HG03060 (cell line): ENCODE measurements around the gene TPGS1.

ENCODE experiments used
- ATAC-seq: cut with Tn5 transposase; IDR thresholded peaks from one replicate; pipeline ENCODE4 v1.9.1; 2021; ENCODE audit warnings: low read depth, moderate number of reproducible peaks; ENCODE audit not compliant: unreplicated experiment

TPGS1 gene

DNA sequence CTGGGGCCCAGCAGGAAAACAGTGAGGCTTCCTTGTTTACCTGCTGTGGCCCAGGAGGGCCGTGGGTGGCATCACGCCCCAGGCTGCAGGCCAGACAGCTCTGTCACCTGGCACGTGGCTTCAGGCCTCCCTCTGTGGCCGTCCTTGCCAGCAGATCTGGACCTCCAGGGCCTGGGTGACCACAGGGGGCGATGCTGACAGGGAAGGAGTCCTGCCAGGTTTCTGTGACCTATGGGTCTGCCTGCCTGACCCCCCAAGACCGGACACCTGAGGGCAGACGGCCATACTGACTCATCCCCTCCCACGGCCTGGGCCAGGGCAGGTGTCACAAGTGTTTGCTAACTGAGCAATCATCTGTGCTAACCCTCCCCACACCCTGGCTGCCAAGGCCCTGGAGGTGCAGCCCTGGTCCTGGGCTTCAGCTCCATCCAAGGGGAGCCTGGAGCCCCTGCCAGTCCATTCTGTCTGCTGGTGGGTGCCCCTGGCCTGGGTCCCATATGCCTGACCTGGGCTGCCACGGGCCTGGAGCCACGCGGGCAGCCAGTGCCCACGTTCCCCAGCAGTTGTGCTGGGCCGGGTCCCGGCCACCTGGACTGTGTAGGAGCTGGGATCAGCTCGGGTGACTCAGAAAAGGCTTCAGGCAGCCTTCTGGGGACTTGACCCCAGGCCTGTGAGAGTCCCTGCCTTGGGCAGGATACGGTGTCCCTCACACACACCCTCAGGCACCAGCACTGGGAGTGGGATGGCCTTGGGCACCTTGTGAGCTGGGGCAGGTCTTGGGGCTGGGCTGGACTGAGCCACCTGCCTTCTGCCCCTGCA, 27.9 kb downstream of the TPGS1 start:
- ATAC-seq = no peak

DNA sequence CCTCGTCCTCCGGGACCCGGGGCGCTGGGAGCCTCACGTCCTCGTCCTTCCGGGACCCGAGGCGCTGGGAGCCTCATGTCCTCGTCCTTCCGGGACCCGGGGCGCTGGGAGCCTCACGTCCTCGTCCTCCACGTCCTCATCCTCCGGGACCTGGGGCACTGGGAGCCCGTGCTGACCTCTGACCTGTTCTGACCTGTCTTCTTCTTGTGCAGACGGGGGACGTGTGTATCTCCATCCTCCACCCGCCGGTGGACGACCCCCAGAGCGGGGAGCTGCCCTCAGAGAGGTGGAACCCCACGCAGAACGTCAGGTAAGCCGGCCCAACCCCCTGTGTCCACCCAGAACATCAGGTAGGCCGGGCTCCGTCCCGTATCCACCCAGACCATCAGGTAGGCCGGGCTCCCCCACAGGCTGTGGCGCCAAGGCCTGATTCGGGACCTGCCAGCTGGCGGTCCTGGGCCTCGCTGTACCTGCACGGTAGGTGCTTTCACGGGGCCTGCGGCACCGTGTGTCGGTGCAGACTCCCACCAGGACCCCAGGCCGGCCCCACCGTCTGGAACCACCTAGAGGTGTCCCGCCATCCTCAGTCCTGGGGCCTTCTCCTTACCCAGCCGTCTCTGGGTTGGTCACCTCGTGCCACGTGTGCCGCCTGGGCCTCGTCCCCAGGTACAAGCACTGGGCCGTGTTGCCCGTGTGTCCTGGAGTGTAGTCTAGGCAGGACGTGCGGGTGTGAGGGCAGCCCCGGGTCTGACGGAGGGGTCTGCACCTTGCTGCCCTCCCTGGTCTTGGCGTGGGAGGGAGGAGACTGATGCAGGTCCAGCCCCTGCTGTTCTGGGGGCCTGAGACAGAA, 29.0 kb downstream of the TPGS1 start:
- ATAC-seq = no peak

DNA sequence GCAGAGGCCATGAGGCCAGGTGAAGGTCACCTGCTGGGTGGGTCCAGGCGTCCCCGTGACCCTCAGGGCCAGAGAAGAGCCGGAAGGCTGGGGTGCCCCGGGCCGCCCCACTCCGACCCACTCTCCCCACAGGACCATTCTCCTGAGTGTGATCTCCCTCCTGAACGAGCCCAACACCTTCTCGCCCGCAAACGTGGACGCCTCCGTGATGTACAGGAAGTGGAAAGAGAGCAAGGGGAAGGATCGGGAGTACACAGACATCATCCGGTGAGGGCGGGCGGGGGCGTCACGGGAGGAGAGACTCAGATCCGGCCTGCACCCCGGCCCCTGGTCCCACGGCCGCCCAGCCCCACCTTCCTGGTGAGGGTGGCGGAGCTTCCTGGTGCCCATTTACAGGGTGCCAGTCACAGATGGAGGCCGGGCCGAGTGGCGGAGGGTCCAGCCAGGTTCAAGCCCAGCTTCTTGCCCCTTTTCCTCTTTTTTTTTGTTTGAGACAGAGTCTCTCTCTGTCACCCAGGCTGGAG, 29.6 kb downstream of the TPGS1 start:
- no peak for ATAC-seq

DNA sequence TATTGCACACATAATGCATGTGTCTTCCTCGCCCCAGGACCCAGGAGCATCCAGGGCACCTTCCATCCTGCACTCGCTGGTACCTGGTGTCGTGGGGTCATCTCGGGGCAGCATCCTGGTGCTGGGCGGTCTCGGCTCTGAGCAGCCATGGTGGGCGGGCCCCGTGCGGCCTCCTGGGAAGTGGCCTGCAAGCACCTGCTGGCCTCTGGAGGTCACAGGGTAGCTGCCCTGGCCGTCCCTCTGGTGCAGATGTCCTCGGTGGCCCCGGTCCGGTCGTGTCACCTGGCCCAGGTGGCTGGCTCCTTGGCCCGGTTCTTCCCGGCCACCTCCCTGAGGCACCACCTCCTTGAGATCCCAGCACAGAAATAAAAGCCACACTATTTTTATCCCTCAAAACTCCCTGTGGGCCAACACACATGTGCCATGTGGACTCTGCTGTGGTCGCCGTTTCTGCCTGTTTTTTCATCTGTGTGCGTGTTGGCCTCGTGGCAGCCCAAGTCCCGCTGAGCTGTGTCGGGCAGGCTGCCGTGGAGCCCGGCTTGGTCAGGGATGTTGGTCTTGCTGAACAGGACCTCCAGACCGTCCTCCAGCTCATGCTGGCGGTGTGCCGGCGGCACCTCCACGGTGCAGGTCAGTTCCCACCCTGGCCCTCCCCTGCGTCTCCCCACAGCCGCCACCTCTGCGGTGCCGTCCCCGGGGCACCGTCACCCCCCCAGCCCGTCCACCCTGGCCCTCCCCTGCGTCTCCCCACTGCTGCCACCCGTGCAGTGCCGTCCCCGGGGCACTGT, 31.5 kb downstream of the TPGS1 start:
- ATAC-seq = no peak

DNA sequence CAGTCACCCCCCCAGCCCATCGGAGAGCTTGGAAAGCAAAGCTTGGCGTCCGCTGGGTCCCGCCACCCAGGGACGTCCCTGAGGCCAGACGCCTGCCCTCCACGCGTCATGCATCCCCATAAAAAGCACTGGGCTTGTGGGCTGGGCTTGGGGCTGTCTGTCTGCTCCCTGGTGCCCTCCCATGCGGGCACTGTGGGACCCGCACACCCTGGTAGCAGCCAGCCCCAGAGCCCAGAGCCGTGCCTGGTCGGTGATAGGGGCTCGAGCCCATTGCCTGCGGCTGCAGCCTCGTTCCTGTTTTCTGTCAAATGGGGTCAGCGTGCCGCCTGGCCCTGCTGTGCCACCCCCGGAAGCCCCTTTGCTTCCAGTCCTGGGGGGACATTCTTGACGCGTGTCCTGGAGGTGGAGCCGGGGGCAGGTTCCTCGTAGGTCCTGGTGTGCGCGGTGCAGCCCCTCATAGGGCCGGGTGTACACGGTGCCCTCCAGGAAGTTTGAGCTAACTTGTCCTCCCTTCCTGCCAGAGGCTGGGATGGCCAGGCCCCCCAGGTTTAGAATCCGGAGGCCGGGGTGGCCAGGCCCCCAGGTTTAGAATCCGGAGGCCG, 32.2 kb downstream of the TPGS1 start:
- no peak for ATAC-seq

DNA sequence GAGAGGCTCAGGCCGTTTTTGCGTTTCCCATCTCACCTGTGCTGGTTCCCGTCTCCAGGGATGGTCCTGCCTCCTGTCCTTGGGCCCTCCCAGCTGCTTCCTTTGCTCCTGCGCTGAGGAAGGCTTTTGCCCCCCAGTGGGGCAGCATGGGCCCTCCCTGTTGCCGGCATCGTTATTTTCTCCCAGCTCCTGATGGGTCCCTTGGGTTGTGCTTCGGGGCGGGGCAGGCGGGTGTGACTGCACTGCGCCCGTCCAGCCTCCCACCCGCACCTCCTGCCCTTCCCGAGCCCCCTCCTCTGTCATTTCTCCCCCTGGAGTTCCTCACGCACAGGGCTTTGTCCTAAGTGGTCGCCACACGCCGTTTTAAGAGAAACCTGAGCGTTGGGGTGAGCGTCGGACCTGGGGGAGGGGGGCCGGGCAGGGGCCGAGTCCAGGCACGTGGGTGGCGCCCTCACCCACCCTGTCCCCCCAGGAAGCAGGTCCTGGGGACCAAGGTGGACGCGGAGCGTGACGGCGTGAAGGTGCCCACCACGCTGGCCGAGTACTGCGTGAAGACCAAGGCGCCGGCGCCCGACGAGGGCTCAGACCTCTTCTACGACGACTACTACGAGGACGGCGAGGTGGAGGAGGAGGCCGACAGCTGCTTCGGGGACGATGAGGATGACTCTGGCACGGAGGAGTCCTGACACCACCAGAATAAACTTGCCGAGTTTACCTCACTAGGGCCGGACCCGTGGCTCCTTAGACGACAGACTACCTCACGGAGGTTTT, 33.8 kb downstream of the TPGS1 start:
- ATAC-seq = no peak

DNA sequence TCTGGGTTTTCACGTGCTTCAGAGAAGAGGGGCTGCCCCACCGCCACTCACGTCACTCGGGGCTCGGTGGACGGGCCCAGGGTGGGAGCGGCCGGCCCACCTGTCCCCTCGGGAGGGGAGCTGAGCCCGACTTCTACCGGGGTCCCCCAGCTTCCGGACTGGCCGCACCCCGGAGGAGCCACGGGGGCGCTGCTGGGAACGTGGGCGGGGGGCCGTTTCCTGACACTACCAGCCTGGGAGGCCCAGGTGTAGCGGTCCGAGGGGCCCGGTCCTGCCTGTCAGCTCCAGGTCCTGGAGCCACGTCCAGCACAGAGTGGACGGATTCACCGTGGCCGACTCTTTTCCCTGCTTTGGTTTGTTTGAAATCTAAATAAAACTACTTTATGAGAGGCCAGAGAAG, 34.4 kb downstream of the TPGS1 start:
- no peak for ATAC-seq

DNA sequence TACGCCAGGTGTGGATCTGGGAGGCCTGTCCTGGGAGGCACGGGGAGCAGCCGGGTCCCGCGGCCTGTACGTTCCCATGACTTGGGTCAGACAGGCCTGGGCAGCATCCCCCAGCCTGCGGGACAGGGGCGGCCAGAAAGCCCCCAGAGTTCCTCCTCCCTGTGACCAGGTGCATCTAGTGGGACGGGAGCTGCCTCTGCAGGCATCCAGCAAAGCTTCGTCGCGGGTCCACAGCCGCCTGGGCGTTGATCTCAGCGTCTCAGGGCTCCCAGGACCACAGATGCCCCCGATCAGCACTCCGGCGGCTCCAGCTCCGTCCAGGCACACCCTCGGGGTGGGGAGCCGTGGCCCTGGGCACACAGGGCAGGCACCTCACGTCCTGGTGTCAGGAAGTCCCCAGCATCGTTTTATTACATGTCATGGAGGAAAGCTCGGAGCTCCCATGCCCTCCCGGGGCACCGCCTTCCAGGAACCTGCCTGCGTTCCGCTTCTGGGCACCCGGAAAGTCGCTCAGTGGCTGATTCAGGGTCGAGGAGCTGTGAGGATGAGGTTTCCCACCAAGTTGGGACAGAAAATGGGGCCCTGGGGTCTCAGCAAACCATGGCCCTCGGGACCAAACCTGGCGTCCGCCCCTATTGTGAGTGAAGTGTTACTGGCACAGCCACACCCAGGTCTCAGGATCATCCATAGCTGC, 35.0 kb downstream of the TPGS1 start:
- no peak for ATAC-seq

DNA sequence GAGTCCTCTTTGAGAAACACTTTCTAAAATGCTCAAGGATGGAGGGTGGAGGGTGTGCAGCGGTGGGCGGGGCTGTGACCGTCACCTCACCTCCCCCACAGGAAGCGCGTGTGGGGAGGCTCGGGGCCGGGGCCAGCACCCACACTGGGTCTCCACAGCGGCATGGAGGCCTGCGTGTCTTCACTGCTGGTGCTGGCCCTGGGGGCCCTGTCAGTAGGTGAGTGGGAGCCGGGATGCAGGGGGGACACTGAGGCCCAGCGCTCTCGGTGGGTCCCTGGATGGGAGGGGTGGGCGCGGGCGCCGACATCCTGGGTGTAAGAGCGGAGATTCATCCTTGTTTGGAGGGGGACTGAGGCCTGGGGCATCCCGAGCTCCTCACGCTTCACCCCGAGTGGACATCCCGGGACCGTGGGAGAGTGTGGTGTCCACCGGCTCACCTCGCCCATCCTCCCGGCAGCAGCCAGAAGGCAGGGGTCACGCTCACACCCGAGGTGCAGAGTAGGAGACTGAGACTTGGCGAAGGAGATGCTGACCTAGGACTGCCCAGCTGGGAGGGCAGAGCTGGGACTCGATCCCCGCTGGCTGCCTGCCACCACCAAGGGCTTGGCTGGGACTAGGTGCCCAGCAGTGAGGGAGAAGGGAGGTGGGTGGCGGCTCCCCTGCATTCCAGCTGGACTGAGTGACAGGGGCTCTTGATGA, 36.8 kb downstream of the TPGS1 start, which contains the start of gene GZMM:
Gene GZMM (plus strand): TSS at position 144 of the 699 bp plus-strand sequence. CDS start 19 bp downstream, at position 163.
- no peak for ATAC-seq

DNA sequence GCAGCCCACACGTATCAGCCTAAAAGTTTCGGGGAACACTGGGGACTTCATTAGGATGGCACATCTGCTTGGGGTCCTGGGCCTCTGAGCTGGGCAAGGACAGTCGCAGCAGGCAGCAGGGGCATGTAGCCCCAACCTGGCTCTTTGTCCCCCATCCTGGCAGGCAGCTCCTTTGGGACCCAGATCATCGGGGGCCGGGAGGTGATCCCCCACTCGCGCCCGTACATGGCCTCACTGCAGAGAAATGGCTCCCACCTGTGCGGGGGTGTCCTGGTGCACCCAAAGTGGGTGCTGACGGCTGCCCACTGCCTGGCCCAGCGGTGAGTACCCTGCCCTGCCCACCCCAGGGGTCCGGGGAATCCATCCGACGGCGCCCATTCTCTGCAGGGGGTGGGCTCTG, 39.8 kb downstream of the TPGS1 start:
- no peak for ATAC-seq

DNA sequence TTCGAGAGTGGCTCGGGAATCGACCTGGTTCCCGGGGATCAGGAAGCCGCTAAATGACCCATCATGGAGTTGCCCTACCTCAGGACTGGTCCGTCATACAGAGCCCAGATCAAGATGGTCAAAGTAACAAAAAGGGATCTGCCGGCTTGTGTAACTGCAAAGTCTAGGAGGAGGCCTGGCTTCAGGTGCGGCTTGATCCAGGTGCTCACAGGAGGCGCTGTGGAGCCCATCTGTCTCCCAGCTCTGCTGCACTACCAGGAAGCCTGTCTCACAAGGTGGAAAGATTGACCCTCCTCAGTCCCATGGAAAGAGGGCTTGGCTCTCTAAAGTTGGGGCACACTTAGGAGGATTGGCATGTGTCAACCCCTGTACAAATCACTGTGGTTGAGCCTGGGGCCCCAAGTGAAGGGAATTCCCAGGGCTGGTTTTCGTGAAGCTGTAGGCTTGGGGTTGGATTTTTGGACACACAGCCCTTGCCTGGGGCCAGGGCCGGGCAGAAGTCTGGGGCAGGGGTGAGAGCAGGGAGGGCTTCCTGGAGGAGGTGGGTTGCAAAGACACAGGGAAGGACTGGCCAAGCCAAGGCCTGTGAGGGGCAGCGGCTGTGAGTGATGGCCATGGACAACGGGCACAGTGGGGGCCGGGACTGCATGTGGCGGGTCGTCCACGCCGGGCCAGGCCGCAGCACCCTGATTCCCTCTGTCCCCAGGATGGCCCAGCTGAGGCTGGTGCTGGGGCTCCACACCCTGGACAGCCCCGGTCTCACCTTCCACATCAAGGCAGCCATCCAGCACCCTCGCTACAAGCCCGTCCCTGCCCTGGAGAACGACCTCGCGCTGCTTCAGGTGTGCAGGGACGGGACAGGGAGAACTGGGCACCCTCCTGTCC, 40.8 kb downstream of the TPGS1 start:
- no peak for ATAC-seq

DNA sequence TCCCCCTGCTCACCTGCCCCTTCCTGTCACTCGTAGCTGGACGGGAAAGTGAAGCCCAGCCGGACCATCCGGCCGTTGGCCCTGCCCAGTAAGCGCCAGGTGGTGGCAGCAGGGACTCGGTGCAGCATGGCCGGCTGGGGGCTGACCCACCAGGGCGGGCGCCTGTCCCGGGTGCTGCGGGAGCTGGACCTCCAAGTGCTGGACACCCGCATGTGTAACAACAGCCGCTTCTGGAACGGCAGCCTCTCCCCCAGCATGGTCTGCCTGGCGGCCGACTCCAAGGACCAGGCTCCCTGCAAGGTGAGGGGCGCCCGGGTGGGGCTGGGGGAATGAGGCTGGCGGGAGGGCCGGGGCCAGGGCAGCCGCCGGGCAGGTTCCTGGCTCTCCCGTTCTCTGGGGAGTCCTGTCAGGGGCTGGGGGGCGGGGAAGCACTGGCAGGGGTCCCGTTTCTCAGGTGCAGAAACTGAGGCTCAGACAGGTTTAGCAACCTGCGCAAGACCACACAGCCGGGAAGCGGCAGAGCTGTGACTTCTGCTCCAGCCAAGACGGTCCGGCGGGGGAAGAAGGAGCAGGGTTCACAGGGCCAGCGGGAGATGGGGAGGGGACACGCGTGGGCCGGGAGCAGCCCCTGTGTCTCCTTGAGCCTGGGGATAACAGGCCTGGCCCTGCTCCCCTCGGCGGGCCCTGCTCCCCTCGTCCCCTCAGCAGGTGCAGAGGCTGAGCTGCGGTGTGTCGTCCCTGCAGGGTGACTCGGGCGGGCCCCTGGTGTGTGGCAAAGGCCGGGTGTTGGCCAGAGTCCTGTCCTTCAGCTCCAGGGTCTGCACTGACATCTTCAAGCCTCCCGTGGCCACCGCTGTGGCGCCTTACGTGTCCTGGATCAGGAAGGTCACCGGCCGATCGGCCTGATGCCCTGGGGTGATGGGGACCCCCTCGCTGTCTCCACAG, 41.9 kb downstream of the TPGS1 start:
- no peak for ATAC-seq

DNA sequence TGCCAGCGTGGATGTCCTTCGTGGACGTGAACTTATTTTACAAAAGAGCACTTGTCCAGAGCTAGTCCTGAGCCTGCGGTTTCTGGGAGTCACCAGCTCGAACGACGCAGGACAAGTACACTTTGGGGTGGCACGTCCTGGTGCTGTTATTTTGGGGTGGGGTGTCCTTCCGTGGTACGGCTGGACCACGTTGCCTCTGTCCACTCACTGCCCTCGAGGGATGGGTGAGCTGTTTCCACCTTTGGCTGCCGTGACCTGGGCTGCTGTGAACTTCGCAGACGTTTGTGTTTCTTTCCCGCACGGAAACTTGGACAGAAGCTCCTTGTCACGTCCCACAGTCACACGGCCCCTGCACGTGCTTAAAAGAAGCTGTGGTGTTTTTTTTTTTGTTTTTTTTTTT, 47.5 kb downstream of the TPGS1 start:
- ATAC-seq = no peak

DNA sequence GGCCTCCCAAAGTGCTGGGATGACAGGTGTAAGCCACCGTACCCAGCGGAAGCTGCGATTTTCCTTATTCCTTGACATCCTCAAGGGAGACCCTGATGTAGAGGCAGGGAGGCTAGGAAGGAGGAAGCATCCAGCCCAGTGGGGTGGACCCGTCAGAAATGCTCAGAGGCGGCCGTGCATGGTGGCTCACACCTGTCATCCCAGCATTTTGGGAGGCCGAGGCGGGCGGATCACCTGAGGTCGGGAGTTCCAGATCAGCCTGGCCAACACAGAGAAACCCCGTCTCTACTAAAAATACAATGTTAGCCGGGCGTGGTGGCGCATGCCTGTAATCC, 48.1 kb downstream of the TPGS1 start:
- ATAC-seq = no peak

DNA sequence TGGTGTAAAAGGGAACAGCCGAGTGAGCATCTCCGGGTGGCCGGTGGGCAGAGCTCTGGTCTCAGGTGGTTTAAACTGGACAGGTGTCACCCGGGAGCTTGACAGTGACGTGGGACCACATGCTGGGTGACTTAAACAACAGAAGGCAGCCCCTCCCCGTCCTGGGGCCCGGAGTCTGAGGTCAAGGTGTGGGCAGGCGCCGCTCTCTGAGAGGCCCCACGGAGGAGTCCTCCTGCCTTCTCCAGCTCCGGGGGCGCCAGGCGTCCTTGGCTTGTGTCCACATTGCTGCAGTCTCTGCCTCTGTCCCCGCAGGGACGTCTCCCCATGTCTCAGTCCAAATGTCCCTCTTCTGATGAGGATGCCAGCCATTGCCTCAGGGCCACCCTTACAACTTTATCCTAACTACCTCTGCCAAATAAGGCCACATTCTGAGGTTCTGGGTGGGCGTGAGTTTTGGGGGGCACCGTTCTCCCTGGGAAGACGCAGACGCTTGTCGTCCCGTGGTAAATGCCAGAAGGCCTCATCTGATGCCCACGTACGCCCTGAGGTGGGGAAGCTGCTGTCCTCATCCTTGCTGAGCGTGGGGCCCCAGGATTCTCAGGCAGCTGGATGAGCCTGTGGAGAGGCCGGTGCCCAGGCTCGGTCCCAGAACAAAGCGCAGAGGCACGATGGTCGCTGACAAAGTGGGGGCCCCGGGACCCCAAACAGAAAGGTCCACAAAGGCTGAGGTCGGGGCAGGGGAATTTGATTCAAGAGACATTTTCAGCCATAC, 49.5 kb downstream of the TPGS1 start:
- no peak for ATAC-seq
